GM12878 (cell line): Measurements from ENCODE around the gene NHSL2. TPM values are rescaled to one million over a fixed set of nuclear protein-coding genes. Genes with fewer than 3 reads are reported as not detected.

Experiments used
- ATAC-seq: fragments of 200-7000 bp; cut with Tn5 transposase; 3 replicates; pipeline ENCODE4 v1.9.1; 2020; ENCODE audit warnings: mild to moderate bottlenecking, moderate library complexity
- BruUV-seq: library from RNA; stranded (reverse); fragments of 400-500 nt; replicated peaks from 2 replicates; lab custom pipeline; 2021; lab: Mats Ljungman, UMichigan
- CTCF ChIA-PET: fragments of 300-600 bp; sonication (Branson Sonifier 250); formaldehyde crosslinking; extraction: SDS; loops from one replicate; lab custom pipeline; 2021; ENCODE audit warnings: inconsistent platforms; lab: Yijun Ruan, JAX
- POLR2A ChIA-PET: fragments of 350-600 bp; formaldehyde crosslinking; extraction: SDS; loops from one replicate; lab custom pipeline; 2021; ENCODE audit warnings: inconsistent platforms; lab: Charles Lee
- RAD21 ChIA-PET: fragments of 300-600 bp; sonication (Branson Sonifier 250); formaldehyde crosslinking; loops from one replicate; lab custom pipeline; 2023; ENCODE audit warnings: antibody characterized with exemption; ENCODE audit not compliant: unreplicated experiment; lab: Charles Lee
- SMC1A ChIA-PET: fragments of 300-600 bp; sonication (Branson Sonifier 250); formaldehyde crosslinking; loops from one replicate; lab custom pipeline; 2023; ENCODE audit not compliant: unreplicated experiment, uncharacterized antibody; lab: Charles Lee
- DNase-seq: peaks from one replicate; pipeline ENCODE4 v3.0.0-alpha.2; 2011; ENCODE audit warnings: low read depth, low spot score
- FAIRE-seq: peaks from 3 replicates; lab custom pipeline; 2011; peaks lifted over from hg19 to GRCh38; lab: Jason Lieb, UNC
- H2AFZ ChIP-seq: 2 replicates; pipeline ENCODE4 v1.6.0; 2011; ENCODE audit warnings: low read depth, low read length, control low read depth; ENCODE audit not compliant: control insufficient read depth
- H3K27ac ChIP-seq: 2 replicates; pipeline ENCODE4 v1.5.1; 2011; ENCODE audit warnings: control low read depth; ENCODE audit not compliant: control insufficient read depth, insufficient read depth
- H3K27me3 ChIP-seq, 2 experiments: replicated peaks in 1 of 2; 2 replicates each; pipeline versions ENCODE4 v1.6.0 to v1.6.1; 2011; ENCODE audit warnings: low read length in 1 of 2; ENCODE audit not compliant: control insufficient read depth in 2 of 2, insufficient read depth in 2 of 2
- H3K36me3 ChIP-seq, 2 experiments: 2 replicates each; pipeline ENCODE4 v1.5.1; 2011; ENCODE audit warnings: low read length in 1 of 2; ENCODE audit not compliant: control insufficient read depth in 2 of 2, insufficient read depth in 2 of 2
- H3K4me1 ChIP-seq: 2 replicates; pipeline ENCODE4 v1.6.1; 2011; ENCODE audit warnings: mild to moderate bottlenecking, low read length, moderate library complexity, mixed read lengths; ENCODE audit not compliant: control insufficient read depth, insufficient read depth
- H3K4me2 ChIP-seq: 2 replicates; pipeline ENCODE4 v1.6.0; 2011; ENCODE audit warnings: control low read depth; ENCODE audit not compliant: control insufficient read depth, insufficient read depth
- H3K4me3 ChIP-seq: fragments of 200-600 bp; sonication (generic); 2 replicates; pipeline ENCODE4 v1.5.1; 2016
- H3K79me2 ChIP-seq: 2 replicates; pipeline ENCODE4 v1.6.0; 2011; ENCODE audit warnings: low read length; ENCODE audit not compliant: control insufficient read depth, insufficient read depth
- H3K9ac ChIP-seq: 2 replicates; pipeline ENCODE4 v1.8.0; 2011; ENCODE audit warnings: low read length, control low read depth, mixed read lengths; ENCODE audit not compliant: control insufficient read depth, insufficient read depth
- H3K9me3 ChIP-seq: replicated peaks from 3 replicates; pipeline ENCODE4 v1.5.1; 2011; ENCODE audit warnings: mild to moderate bottlenecking, low read length; ENCODE audit not compliant: control insufficient read depth, insufficient read depth
- H4K20me1 ChIP-seq: 2 replicates; pipeline ENCODE4 v1.6.0; 2011; ENCODE audit not compliant: control insufficient read depth, insufficient read depth
- CBX5 ChIP-seq: sonication (generic); IDR thresholded peaks from 2 replicates; pipeline ENCODE4 v1.6.1; 2016; ENCODE audit warnings: low read depth, moderate library complexity, mild to moderate bottlenecking, inconsistent platforms
- ETV6 ChIP-seq, 2 experiments: fragments of 450-650 bp in 1 of 2; IDR thresholded peaks in 1 of 2; conservative IDR thresholded peaks in 1 of 2; 2 replicates each; pipeline ENCODE4 v1.6.1; 2014; ENCODE audit warnings: antibody characterized with exemption in 1 of 2, borderline replicate concordance in 1 of 2, low read depth in 1 of 2, mild to moderate bottlenecking in 1 of 2, moderate library complexity in 1 of 2
- FOS ChIP-seq: IDR thresholded peaks from 3 replicates; pipeline ENCODE4 v1.6.1; 2011; ENCODE audit warnings: borderline replicate concordance; ENCODE audit not compliant: insufficient read length; ENCODE audit errors: extremely low read depth
- KDM1A ChIP-seq: fragments of 200-600 bp; sonication (generic); IDR thresholded peaks from 2 replicates; pipeline ENCODE4 v1.6.1; 2016; ENCODE audit warnings: borderline replicate concordance
- MTA3 ChIP-seq: IDR thresholded peaks from 2 replicates; pipeline ENCODE4 v1.6.1; 2012; ENCODE audit warnings: low read length, inconsistent platforms, borderline replicate concordance
- NR2F1 ChIP-seq: fragments of 450-650 bp; conservative IDR thresholded peaks from 2 replicates; pipeline ENCODE4 v1.6.1; 2017; ENCODE audit warnings: mild to moderate bottlenecking
- USF2 ChIP-seq: IDR thresholded peaks from 2 replicates; pipeline ENCODE4 v1.6.1; 2011; ENCODE audit warnings: low read depth, low read length, improper control_type of control experiment, borderline replicate concordance
- ZBTB4 ChIP-seq: fragments of 450-650 bp; formaldehyde crosslinking; IDR thresholded peaks from 2 replicates; pipeline ENCODE4 v1.4.0; 2022; ENCODE audit warnings: mild to moderate bottlenecking, moderate library complexity
- ZNF274 ChIP-seq: IDR thresholded peaks from one replicate; pipeline ENCODE4 v1.8.0; 2011; ENCODE audit not compliant: insufficient read length, insufficient read depth
- WGBS: methylation state at CpG from one replicate; pipeline ENCODE4 v1.1.6; 2016; ENCODE audit warnings: low lambda C conversion rate; ENCODE audit not compliant: insufficient replicate concordance, insufficient coverage; ENCODE audit errors: missing lambda C conversion rate; 5-methylcytosine and 5-hydroxymethylcytosine counted together
- in situ Hi-C: fragments of 300-500 bp; cut with MboI; formaldehyde crosslinking; loops from 9 replicates; pipeline ENCODE4 v1.14.3; 2018; ENCODE audit warnings: mixed read lengths
- intact Hi-C: fragments of 100-400 bp; cut with micrococcal nuclease; formaldehyde crosslinking; loops from one replicate; pipeline ENCODE4 v1.14.2; 2022; ENCODE audit not compliant: unreplicated experiment
- polyA plus RNA-seq, 11 experiments: library from polyadenylated mRNA; depleted of rRNA in 4 of 11; unstranded in 6 of 11; stranded (reverse) in 5 of 11; fragments of >200 nt; fragmentation: Nextera tagmentation in 4 of 11; fragmentation: Illumina TruSeq in 1 of 11; extraction: Ambion mirVana in 4 of 11; extraction: Trizol in 1 of 11; gene quantifications; 1 replicate in 1 of 11; 2 replicates in 10 of 11; pipeline versions ENCODE4 v1.2.1 to v1.2.3, GENCODE V29; 2011 to 2016; ENCODE audit warnings: inconsistent platforms in 2 of 11, missing spikeins in 2 of 11, low read depth in 1 of 11
- total RNA-seq, 4 experiments: library from RNA; depleted of rRNA in 3 of 4; stranded (reverse); fragments of >200 nt in 3 of 4; fragmentation: Illumina TruSeq in 1 of 4; extraction: Trizol in 1 of 4; gene quantifications; 2 replicates each; pipeline versions ENCODE4 v1.2.1 to v1.2.3, GENCODE V29; 2013 to 2021
- TF ChIP-seq, protein P1 (sequence below): IDR thresholded peaks from 2 replicates; pipeline ENCODE4 v1.6.1; 2012; ENCODE audit warnings: mild to moderate bottlenecking, low read depth, low read length
- TF ChIP-seq, protein P2 (sequence below): fragments of 150-350 bp; IDR thresholded peaks from 2 replicates; pipeline ENCODE4 v1.6.1; 2016; ENCODE audit warnings: low read depth, low read length

Gene NHSL2
- total and polyA plus RNA-seq, 10 of the 15 experiments (the other 5 are each of a cell fraction or from before 2014, with no cell fraction given), result 0.05 to 0.53 (median 0.07) TPM; not detected in 2

- TF ChIP-seq, protein P1, sequence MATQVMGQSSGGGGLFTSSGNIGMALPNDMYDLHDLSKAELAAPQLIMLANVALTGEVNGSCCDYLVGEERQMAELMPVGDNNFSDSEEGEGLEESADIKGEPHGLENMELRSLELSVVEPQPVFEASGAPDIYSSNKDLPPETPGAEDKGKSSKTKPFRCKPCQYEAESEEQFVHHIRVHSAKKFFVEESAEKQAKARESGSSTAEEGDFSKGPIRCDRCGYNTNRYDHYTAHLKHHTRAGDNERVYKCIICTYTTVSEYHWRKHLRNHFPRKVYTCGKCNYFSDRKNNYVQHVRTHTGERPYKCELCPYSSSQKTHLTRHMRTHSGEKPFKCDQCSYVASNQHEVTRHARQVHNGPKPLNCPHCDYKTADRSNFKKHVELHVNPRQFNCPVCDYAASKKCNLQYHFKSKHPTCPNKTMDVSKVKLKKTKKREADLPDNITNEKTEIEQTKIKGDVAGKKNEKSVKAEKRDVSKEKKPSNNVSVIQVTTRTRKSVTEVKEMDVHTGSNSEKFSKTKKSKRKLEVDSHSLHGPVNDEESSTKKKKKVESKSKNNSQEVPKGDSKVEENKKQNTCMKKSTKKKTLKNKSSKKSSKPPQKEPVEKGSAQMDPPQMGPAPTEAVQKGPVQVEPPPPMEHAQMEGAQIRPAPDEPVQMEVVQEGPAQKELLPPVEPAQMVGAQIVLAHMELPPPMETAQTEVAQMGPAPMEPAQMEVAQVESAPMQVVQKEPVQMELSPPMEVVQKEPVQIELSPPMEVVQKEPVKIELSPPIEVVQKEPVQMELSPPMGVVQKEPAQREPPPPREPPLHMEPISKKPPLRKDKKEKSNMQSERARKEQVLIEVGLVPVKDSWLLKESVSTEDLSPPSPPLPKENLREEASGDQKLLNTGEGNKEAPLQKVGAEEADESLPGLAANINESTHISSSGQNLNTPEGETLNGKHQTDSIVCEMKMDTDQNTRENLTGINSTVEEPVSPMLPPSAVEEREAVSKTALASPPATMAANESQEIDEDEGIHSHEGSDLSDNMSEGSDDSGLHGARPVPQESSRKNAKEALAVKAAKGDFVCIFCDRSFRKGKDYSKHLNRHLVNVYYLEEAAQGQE, result no peak
- TF ChIP-seq KDM1A, result no peak
Observed at GRCh38 chrX:72006461-72006860, 95.8 kb downstream of the NHSL2 start (continued).

DNA sequence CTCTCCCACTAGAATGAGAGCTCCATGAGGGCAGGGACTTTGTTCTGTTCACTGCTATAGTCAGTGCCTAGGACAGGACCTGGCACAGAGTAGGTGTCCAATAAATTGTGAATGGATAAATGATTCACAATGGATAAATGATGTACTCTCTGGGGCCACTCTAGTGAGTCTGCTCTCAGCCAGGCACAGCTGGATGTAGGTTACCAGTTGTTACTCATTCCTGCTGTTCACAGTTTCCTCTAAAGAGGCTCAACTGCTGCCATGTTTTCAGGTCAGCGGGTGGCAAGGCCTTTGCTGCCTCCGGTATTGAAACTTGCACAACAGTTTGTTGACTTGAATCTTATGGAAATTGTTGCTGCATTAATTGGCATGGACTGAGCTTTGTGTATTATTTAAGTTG, 99.1 kb downstream of the NHSL2 start:
- FAIRE-seq (no peak), ATAC-seq (no peak), DNase-seq (no peak)
- Histone ChIP-seq H3K27me3 (no peaks in the 10 kb centered on the region), H4K20me1 (no peaks in the 10 kb centered on the region), H3K36me3 (no peaks in the 10 kb centered on the region), H3K9me3 (no peaks in the 10 kb centered on the region), H3K9ac (no peak overlapping the region), H3K4me1 (no peaks in the 10 kb centered on the region), H3K4me2 (no peak overlapping the region), H3K4me3 (no peak overlapping the region), H3K27ac (no peak overlapping the region), H3K79me2 (no peaks in the 10 kb centered on the region), H2AFZ (no peak overlapping the region)
- CTCF ChIA-PET, result interaction anchor here (1.0 kb wide), 1 partner anchor 10 kb away, joined by 3 read pairs; no protein-coding TSS in a partner anchor
- TF ChIP-seq FOS (no peak), ETV6 (conservative IDR thresholded peaks at IDR 0.05 in 1 of 2, IDR thresholded peaks at IDR 0.05 in 1 of 2; ENCODE audit: borderline replicate concordance in 1 of 2, low read depth in 1 of 2) (no peak), USF2 (no peak), MTA3 (no peak), ZNF274 (no peak), CBX5 (no peak), ZBTB4 (no peak), NR2F1 (no peak)
- TF ChIP-seq, protein P2, sequence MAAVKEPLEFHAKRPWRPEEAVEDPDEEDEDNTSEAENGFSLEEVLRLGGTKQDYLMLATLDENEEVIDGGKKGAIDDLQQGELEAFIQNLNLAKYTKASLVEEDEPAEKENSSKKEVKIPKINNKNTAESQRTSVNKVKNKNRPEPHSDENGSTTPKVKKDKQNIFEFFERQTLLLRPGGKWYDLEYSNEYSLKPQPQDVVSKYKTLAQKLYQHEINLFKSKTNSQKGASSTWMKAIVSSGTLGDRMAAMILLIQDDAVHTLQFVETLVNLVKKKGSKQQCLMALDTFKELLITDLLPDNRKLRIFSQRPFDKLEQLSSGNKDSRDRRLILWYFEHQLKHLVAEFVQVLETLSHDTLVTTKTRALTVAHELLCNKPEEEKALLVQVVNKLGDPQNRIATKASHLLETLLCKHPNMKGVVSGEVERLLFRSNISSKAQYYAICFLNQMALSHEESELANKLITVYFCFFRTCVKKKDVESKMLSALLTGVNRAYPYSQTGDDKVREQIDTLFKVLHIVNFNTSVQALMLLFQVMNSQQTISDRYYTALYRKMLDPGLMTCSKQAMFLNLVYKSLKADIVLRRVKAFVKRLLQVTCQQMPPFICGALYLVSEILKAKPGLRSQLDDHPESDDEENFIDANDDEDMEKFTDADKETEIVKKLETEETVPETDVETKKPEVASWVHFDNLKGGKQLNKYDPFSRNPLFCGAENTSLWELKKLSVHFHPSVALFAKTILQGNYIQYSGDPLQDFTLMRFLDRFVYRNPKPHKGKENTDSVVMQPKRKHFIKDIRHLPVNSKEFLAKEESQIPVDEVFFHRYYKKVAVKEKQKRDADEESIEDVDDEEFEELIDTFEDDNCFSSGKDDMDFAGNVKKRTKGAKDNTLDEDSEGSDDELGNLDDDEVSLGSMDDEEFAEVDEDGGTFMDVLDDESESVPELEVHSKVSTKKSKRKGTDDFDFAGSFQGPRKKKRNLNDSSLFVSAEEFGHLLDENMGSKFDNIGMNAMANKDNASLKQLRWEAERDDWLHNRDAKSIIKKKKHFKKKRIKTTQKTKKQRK, result no peak
- POLR2A ChIA-PET, result no interaction called here
- in situ Hi-C loops (no loop called here), intact Hi-C loops (no loop called here)
- RAD21 ChIA-PET, result no interaction called here
- SMC1A ChIA-PET, result interaction anchor here (0.7 kb wide), 1 partner anchor 1641 kb away, joined by 3 read pairs; no protein-coding TSS in a partner anchor
- no TSS peak for BruUV-seq
- 44% methylated on average over 2 of the region's 2 CpGs for WGBS
